Stimulated activated CD4-positive, alpha-beta T cell treated with anti-CD3 and anti-CD28 coated beads, Interleukin-1b, Interleukin-23, amount 100 ng/mL, for 24 hours (primary cell): ENCODE measurements around the gene KRTAP4-16.
"Not testable (repeated sequence)": the region's sequence is repeated elsewhere in the genome, so short reads cannot be mapped to it uniquely, and the experiment has no call there.

Source experiments
- DNase-seq, 4 experiments: peaks; one replicate each; pipeline ENCODE4 v3.0.0-alpha.2; 2020; ENCODE audit warnings: low read depth in 4 of 4, low spot score in 1 of 4

KRTAP4-16 gene

DNA sequence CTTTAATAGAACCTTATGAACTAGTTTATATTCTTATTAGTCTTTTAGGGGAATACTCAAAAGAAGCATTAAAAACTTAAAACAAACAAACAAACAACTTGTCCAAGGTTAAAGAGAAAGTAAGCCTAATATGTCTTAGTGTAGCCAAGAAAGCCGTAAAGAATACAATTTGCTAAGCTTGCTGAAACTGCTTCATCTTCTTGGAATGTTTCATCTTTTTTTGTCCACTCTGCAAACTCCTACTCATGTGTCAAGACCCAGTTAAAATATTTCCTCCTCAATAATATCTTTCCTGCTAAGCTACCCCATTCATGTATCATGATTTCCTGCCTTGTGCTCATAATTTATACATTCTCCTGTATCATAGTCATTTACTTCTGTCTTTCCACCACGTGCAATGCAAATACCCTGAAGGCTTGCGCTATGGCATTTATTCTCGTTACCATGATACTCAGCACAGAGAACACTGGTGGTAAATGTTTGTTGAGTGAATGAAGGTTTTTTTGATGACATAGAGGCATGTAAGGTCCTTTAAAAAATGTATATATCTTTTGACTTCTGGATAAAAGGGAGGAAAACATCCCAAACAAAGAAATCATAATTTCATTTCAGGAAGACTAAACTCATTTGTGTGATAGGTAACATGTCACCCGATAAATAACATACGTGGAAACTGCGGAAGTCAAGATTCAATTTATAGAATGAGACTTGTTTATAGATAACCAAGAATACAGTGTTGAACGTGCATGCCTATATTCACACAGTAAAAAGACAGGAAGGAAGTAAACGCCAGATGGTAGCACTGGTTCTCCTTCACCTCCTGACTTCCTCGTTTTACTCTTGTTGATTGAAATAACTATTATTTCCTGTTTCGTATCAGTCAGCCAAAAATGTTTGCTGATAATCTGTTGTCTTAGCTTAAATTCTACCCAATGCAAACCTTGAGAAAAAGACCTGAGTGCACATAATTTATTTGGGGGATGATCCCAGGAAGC, 18.0 kb upstream of the KRTAP4-16 start:
- not testable (repeated sequence) for DNase-seq

GRCh38 chr17:41118721-41119120, 16.7 kb upstream of the KRTAP4-16 start:
- no peak for DNase-seq

DNA sequence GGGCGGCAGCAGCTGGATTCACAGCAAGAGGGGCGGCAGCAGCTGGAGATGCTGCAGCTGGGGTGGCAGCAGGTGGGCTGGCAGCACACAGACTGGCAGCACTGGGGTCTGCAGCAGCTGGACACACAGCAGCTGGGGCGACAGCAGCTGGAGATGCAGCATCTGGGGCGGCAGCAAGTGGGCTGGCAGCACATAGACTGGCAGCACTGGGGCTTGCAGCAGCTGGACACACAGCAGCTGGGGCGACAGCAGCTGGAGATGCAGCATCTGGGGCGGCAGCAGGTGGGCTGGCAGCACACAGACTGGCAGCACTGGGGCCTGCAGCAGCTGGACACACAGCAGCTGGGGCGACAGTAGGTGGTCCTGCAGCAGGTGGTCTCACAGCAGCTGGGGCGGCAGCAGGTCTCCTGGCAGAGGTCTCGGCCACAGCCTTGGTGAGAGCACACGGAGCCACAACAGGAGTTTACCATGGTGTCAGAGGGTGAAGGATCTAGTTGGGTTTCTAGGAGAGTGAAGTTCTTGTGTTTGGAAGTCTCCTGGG, 15.9 kb upstream of the KRTAP4-16 start, which contains the start of gene KRTAP4-11:
KRTAP4-11 (minus strand) TSS at position 528 of the 541 bp plus-strand sequence; CDS start at position 470, 58 bp downstream.
- not testable (repeated sequence) for DNase-seq

DNA sequence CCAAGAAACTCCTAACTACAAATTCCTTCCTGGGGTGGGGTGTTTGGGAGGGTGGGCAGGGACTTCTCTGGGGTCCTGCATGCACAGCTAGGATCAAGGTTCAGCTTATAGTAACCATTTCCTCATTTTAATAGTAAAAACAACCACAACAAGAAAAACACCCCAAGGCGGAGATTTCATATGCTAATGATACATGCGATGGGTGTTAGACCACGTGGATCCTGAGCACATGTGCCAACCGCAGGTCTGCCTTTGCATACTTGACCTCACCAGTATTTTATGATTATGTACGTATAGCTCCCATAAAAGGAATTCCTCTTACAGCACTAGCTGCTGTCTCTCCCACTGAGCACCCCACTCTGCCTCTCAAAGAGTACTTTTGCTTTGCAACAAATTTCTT, 14.3 kb upstream of the KRTAP4-16 start:
- no peak for DNase-seq

DNA sequence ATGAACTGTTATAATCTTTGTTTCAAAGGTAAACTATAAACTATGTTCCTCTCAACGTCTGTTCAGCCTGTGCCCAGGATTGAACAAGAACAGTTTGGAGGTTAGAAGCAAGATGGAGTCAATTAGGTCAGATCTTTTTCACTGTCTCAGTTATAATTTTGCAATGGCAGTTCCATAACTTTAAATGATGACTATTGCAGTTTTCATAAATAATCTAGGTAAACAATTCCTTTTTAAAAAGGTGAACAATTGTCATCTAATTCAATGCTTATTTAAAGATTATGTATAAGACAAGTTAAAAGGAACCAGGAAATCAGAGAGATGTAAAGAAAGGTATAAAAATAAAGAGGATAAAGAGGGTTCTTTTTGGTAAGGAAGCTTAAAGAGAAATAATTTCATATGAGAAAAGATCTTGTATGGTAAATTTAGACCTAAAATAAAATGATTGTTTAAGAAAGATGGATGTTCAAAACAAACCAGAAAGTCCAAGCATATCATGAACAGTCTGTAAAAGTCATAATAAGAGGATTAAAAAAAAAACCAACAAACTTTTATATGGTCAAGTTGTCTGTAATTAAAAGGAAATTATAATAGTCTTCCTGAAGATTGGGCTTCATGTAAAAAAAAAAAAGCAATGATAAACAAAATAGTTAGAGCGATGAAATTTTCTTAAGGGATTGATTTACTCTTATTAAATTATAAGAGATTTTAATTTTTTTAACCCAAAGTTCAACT, 9.3 kb upstream of the KRTAP4-16 start:
- no peak for DNase-seq

GRCh38 chr17:41108728-41109386, 6.8 kb upstream of the KRTAP4-16 start:
- DNase-seq: not testable (repeated sequence)

DNA sequence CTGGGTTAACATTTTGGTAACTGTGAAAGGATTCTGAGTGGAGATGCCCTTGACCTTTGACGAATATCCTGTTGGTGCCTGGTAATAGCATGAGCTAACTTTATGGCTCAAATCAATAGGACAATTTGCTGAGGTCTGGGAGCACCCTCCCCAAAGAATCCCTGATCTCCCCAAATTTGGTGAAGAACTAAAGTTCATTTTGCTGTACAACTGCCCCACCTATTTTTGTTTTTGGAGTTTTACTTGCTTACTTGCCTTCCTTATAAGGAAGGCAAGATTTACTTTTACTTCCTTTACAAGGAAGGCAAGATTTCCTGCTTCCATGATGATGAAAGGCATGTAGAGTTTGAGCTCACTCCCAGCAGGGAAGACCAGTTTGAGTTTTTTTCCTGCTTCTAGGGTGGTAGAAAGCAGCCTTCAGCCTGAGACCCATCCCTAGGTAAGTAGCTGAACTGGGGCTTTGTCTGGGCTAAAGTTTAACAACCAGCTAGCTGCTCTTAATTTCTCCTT, 6.0 kb upstream of the KRTAP4-16 start:
- DNase-seq: no peak

DNA sequence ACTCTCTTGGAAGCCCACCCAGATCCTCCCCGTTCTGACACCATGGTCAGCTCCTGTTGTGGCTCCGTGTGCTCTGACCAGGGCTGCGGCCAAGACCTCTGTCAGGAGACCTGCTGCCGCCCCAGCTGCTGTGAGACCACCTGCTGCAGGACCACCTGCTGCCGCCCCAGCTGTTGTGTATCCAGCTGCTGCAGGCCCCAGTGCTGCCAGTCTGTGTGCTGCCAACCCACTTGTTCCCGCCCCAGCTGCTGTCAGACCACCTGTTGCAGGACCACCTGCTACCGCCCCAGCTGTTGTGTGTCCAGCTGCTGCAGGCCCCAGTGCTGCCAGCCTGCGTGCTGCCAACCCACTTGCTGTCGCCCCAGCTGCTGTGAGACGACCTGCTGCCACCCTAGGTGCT, 3.3 kb upstream of the KRTAP4-16 start, which contains the start of gene KRTAP4-9:
KRTAP4-9 (plus strand) TSS at position 43 of the 400 bp plus-strand sequence; CDS start at position 43, 0 bp downstream.
- not testable (repeated sequence) for DNase-seq

GRCh38 chr17:41104386-41105038, 2.5 kb upstream of the KRTAP4-16 start:
- not testable (repeated sequence) for DNase-seq

- no peak for DNase-seq
Measured at GRCh38 chr17:41103896-41104295, 1.9 kb upstream of the KRTAP4-16 start.

- DNase-seq: not testable (repeated sequence)
Measured at GRCh38 chr17:41099682-41100480, 2.1 kb downstream of the KRTAP4-16 start.

- no peak for DNase-seq
Measured at GRCh38 chr17:41098481-41098880, 3.5 kb downstream of the KRTAP4-16 start.

GRCh38 chr17:41098042-41098441, 4.0 kb downstream of the KRTAP4-16 start, which contains the start of gene KRTAP4-8:
KRTAP4-8 (minus strand) TSS chr17:41098142; CDS start chr17:41098084, 58 bp downstream.
- DNase-seq: no peak

- DNase-seq: no peak
Measured at GRCh38 chr17:41096055-41096454, 6.0 kb downstream of the KRTAP4-16 start.

- not testable (repeated sequence) for DNase-seq
Measured at GRCh38 chr17:41088760-41089352, 13.2 kb downstream of the KRTAP4-16 start.

DNA sequence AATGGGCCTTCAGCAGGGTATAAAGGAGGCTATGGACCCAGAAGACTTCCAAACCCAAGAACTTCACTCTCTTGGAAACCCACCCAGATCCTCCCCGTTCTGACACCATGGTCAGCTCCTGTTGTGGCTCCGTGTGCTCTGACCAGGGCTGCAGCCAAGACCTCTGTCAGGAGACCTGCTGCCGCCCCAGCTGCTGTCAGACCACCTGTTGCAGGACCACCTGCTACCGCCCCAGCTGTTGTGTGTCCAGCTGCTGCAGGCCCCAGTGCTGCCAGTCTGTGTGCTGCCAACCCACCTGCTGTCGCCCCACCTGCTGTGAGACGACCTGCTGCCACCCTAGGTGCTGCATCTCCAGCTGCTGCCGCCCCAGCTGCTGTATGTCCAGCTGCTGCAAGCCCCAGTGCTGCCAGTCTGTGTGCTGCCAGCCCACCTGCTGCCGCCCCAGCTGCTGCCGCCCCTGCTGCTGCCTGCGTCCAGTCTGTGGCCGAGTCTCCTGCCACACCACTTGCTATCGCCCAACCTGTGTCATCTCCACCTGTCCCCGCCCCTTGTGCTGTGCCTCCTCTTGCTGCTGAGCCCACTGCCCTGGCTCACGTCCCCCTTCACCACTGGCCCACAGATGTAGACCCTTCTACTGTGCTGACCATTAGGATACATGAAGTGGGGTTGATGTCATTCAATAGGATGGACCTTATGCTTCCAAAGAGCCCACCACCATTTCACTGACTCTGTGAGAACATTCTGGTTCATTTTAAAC, 17.7 kb downstream of the KRTAP4-16 start, which contains the start of gene KRTAP4-7:
KRTAP4-7 (plus strand) TSS at position 51 of the 757 bp plus-strand sequence; CDS start at position 108, 57 bp downstream.
- not testable (repeated sequence) for DNase-seq

GRCh38 chr17:41083427-41083826, 18.6 kb downstream of the KRTAP4-16 start:
- not testable (repeated sequence) for DNase-seq

DNA sequence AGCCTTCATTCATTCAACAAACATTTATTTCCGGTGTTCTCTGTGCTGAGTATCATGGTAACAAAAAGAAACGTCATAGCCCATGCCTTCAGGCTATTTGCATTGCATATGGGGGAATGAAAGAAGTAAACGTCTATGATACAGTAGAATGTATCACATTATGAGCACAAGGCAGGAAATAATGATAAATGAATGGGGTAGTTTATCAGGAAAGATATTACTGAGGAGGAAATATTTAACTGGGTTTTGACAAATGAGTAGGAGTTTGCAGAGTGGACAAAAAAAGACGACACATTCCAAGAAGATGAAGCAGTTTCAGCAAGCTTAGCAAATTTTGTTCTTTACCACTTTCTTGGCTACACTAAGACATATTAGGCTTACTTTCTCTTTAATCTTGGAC, 19.4 kb downstream of the KRTAP4-16 start:
- no peak for DNase-seq
